Fibroblast of villous mesenchyme (primary cell): Measurements from ENCODE around the gene FOXK2. TPM values are rescaled to one million over a fixed set of nuclear protein-coding genes. Genes with fewer than 3 reads are reported as not detected.
A peak's percentile ranks its signal among the peaks of the same experiment; 100 is the strongest.

Experiments
- DNase-seq: peaks from one replicate; pipeline ENCODE4 v3.0.0-alpha.2; 2010; ENCODE audit warnings: low read depth
- H3K4me3 ChIP-seq: 2 replicates; pipeline ENCODE4 v1.5.1; 2011; ENCODE audit warnings: low read depth, mild to moderate bottlenecking, low read length
- CTCF ChIP-seq: IDR thresholded peaks from 2 replicates; pipeline ENCODE4 v1.5.1; 2012; ENCODE audit warnings: low read depth, mild to moderate bottlenecking, low read length; ENCODE audit not compliant: insufficient read depth
- total RNA-seq: library from RNA; depleted of rRNA; stranded (reverse); fragments of >200 nt; gene quantifications from 2 replicates; pipeline ENCODE4 v1.2.3, GENCODE V29; 2012

The FOXK2 gene
- total RNA-seq, 1 donor: 46.6 TPM

- DNase-seq: no peak
- no peak for TF ChIP-seq CTCF
- H3K4me3 ChIP-seq: no peak overlapping the region
Measured at GRCh38 chr17:82489851-82490511, 29.6 kb upstream of the FOXK2 start.

GRCh38 chr17:82490512-82491195 is 28.9 kb upstream of the FOXK2 start:
- DNase-seq: no peak
- TF ChIP-seq CTCF: no peak
- no peak overlapping the region for H3K4me3 ChIP-seq

GRCh38 chr17:82491196-82491530 is 28.4 kb upstream of the FOXK2 start:
- no peak overlapping the region for H3K4me3 ChIP-seq
- no peak for TF ChIP-seq CTCF
- no peak for DNase-seq

GRCh38 chr17:82491533-82491932 is 28.0 kb upstream of the FOXK2 start:
- H3K4me3 ChIP-seq: no peak overlapping the region
- DNase-seq: no peak
- TF ChIP-seq CTCF: no peak

- no peak overlapping the region for H3K4me3 ChIP-seq
- peak; percentile 62 for DNase-seq
- TF ChIP-seq CTCF: no peak
Measured at GRCh38 chr17:82492643-82493225, 26.8 kb upstream of the FOXK2 start.

- H3K4me3 ChIP-seq: no peak overlapping the region
- no peak for DNase-seq
- no peak for TF ChIP-seq CTCF
Measured at GRCh38 chr17:82493226-82493781, 26.2 kb upstream of the FOXK2 start.
